GM19025 (cell line): ENCODE results near the gene DSG2.
"Not testable (repeated sequence)": the region's sequence is repeated elsewhere in the genome, so short reads cannot be mapped to it uniquely, and the experiment has no call there.

ENCODE experiments used
- ATAC-seq: cut with Tn5 transposase; IDR thresholded peaks from one replicate; pipeline ENCODE4 v1.9.1; 2021; ENCODE audit warnings: mild to moderate bottlenecking, low read depth, moderate library complexity; ENCODE audit not compliant: unreplicated experiment

DSG2 gene

DNA sequence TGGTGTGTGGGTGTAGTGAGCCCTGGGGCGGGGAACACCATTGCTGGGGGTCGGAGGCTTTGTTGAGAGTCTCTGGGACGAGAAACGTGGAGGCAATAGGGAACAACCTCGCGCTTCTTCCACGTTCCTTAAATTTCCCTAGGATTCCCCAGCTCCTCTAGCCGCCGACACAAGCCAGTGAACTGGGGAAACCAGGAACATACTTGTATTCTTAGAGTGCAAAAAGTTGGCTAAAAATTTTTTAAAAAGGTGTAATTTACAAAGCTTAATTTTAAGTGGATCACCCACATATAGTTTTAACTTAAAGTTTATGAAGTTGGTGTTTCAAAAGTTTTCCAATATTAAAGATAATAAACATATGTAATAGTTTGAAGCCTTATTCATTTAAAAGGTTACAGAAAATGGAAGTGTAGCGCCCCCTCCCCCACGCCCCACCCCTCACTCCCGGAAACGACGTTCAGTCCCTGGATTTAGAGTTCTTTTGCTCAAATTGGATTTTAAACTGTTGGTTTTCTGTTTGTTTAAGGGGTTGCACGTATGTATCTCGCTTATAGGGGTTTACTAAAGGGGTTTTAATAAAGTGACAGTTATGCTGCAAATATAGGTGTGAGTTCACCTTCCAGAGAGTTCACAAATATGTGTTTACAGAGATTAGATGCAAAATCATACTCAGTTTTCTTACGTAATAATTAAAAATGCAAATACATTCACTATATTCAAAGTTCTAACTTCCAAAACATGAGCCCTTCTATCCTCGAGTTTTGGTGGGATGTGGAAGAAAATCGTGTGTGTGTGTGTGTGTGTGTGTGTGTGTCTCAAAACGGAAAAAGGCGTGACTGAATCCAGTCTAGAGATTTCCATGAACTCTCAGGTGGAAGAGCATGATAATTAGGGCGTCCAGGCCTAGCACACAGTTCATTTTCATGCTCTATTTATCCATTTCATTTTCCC lies 872 bp downstream of the DSG2 start:
- ATAC-seq: no peak

DNA sequence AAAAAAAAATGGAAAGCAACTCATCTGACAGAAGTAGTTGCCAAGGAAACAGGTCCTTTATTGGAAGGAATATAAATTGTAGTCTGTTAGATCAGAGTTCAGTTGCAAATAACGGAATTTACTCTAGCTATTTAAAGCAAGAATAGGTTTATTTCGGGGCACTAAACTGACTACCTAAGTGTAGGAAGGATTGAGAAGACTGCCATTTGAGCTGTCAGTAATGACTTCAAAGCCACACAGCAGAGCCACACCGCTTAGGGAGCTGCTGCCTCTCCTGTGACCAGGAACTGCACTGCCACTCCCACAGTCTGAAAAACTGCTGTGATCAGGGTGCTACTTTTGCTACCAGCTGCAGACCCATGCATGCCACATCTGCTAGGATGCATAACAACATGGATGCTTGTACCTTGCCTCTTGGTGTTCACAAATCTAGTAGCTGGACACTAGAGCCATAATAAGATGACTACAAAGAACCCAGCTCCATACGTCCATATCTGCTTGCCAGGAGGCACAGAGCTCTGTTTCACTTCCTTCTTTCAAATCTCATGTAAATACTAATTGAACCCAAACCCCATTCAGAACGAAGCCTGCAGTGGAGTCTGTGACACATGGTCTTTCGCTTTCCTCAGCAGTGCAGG lies 2.2 kb downstream of the DSG2 start:
- peak; percentile 81 for ATAC-seq

DNA sequence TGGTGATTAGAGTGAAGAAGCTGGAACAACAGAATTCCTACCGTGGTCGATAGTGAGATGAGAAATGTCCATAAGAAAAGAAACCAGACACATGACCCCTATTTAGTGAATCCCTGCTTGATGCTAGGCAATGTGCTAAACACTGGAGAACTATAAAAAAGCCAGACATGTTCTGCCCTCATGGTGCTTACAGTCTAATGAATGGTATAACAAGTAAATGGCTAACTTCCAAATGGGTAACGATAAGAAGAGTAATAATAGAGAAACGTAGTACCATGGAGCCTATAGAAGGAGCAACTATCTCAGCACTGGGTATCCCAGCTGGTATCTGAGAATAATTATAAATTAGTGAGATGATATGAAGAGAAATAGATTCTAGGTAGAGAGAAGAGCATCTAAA lies 5.0 kb downstream of the DSG2 start:
- no peak for ATAC-seq

DNA sequence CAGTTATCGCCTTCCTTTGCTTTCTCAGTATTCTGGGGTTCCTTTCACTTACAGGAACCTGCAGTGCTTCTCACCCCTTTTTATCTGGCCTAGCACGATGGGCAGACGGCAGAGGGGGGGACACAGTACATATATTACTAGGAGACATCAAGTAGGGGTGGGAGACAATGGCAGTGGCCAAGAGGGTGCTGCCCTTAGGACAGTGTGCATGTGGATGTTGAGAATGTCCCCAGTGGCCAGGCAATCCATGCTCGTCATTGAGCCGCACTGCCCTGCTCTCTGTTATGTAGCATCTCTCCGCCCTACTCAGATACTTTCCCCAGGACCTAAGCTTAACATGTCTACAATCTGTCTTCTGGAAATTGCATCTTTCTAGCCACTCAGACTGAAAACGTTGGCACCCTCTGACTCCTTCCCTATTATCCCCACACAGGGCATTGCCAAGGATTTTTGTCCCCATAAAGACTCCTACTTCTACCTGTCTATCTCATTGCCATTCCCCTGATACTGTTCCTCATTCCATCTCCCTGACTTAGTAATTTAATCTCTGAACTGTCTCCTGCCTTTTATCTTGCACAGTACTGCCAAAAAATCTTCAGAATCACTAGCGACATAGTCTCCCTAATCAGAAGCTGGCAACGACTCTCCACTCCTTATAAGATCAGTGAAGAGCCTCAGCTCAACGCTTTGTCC lies 6.6 kb downstream of the DSG2 start:
- ATAC-seq: no peak

DNA sequence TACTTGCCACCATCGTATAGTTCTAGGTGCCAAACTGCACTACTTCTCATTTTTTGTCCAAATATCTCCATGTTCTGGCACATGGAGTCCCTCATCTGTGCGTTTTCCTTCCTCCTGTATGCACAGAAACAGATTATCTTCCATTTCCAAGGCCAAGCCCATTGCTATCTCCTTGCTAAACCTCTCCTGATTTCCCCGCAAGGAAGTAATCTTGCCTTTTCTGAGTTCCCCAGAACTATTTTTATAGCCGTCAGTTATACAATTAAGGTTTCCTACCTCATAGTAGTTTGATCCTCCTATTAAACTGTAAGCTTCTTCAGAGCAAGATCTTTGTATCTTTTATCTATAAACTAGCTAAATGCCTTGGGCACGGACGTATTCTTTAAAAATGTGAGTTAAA lies 7.2 kb downstream of the DSG2 start:
- ATAC-seq: no peak

DNA sequence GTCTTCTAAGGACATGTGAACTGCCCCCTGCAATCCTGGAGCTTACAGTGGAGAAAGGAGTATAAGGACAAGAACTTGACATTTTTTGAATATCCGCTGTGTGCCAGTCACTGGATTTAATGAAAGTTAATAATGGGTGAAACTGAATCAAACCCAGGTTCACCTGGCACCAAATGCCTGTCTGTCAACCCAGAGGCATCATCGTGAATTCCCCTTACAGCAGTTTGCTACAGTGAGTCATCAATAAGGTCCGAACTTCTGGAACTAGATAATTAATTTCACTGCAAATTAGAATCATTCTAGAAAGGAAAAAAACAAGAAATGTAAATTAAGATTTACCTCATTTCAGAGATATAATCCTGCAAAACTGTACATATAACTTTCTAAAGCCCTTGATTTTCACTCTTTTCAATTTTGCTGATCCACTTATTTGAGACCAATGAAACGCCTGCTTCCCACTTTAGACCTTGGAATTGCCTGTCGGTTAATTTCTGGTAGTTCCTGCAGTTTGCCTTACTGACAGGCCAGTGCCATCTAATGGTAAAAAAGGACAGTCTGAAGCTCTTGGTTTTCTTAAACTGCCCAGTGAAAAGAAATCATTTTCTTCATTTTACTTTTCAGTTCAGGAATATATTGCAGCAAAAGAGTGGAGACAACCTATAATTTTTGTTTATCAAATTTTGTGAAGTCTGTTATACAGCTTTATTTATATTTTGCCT lies 8.2 kb downstream of the DSG2 start:
- ATAC-seq: no peak

DNA sequence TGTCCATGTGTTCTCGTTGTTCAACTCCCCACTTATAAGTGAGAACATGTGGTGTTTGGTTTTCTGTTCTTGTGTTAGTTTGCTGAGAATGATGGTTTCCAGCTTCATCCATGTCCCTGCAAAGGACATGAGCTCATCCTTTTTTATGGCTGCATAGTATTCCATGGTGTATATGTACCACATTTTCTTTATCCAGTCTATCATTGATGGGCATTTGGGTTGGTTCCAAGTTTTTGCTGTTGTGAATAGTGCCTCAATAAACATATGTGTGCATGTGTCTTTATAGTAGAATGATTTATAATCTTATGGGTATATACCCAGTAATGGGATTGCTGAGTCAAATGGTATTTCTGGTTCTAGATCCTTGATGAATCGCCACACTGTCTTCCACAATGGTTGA lies 9.1 kb downstream of the DSG2 start:
- ATAC-seq: not testable (repeated sequence)

DNA sequence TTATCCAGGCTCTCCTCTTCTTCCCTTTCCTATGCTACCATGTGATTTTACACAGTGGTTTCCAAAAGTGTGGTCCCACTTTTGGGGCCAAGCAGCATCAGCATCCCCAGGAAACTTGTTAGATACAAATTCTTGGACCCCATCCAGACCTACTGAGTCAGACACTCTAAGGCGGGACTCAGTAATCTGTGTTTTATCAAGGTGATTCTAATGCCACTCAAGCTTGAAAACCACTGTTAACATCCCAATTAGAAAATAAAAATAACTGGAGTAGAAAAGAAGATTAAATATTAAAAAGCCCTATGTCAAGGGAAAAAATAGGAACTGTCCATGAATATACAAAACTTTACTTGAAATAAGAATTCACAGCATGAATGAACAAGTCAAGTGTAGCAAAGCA lies 10.8 kb downstream of the DSG2 start:
- no peak for ATAC-seq

DNA sequence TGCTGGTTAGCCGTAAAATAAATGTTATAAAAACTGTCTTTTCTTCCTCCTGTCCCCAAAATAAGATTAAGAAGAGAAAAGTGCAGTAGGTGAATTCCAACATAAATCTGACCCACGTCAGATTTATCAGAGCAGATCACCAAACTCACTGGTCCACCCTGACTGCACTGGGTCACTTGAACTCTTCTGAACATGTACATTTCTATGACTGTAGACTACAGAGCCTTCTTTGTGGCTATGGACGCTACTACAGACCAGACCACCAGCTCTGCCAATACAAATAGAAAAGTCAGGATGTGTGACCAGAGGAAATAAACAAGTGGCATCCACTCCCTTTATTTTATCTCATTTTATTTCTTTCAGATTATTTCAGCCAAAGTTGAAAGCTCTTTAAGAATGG lies 11.6 kb downstream of the DSG2 start:
- ATAC-seq: no peak

DNA sequence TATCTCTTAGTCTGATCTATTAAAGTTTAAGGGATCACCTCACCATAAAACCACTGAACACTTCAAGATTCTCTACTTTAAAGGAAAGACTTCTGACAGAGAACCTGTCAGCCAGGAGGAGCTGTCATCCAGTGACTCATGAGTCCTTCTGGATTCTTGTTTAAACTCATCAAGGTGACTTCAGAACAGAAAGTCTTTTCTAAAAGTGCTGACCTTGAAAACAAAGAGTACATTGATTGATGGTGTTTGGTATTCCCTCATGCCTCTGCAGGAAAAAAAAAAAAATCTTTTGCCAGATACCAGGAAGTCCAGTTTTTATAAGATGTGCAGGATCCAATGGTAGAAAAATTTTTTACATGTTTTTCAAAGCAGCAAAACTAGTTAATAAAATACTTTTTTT lies 12.3 kb downstream of the DSG2 start:
- ATAC-seq: no peak

DNA sequence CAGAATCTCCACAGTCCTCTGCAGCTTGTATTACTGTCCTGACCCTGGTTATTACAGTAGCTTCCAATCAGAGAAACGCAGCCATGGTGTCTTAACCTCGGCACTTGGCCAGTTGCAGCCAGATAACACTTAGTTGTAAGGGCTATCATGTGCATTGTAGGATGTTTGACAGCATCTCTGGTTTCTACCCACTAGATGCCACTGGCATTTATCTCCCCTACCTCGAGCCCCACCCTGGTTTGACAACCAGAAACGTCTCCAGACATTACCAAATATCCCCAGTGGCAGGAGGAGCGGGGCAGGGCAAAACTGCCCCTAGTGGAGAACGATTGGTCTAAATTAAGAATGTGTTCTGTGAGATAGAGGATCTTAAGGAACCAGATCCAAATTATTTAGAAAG lies 13.1 kb downstream of the DSG2 start:
- ATAC-seq: no peak

DNA sequence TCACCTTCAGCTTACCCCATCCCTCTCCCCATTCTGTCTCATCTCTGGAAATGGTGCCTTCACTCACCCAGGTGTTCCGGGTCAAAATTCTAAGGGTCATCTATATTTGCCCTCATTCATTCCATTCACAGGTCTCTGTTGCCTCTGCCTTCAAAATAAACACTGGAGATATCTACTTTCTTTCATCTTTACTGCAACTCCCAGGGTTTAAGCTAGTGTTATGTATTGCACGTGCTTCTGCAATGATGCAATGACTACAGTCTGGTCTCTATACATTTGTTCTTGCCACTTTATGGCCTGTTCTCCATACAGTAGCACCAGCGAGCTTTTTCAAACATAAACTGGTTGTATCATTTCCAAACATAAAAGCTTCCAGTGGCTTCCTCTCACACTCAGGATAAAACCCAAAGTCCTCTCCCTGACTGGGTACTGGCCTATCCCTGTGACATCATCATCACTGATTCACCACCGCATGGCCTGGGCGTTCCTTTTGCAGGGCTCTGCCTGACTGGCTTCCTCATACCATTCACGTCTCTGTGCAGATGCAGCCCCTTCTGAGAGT lies 14.3 kb downstream of the DSG2 start:
- no peak for ATAC-seq

DNA sequence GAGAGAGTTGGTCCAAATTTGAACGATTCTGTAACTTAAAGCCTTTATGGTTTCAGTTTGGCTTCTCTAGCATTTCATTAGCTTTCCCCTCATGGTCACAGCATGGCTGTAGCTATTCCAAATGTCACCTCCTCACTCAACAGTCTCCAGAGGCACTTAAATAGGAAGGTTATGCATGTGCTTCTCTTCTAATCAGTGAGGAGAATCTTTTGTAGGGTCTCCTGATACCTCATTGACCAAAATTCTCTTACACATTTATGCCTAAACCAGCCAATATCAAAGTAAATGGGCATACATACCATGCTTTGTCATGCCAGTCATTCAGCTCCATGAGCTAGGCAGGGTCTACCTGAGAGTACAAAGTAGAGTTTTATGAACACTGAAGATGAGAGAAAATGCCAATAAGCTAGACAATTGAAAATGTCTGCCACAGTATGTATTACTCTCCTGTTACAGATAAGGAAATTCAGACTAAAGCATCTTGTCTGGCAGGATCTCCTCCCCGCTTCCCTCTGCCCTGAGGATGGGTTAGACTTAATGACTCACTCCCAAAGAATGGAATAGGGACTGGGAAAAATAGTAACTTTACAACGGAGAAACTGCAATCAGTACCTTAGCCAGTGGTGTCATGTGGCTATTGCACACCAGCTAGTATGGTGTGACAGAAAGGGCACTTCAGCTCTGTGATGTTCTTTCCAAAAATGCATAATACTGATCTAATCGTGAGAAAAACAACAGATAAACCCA lies 15.4 kb downstream of the DSG2 start:
- no peak for ATAC-seq

DNA sequence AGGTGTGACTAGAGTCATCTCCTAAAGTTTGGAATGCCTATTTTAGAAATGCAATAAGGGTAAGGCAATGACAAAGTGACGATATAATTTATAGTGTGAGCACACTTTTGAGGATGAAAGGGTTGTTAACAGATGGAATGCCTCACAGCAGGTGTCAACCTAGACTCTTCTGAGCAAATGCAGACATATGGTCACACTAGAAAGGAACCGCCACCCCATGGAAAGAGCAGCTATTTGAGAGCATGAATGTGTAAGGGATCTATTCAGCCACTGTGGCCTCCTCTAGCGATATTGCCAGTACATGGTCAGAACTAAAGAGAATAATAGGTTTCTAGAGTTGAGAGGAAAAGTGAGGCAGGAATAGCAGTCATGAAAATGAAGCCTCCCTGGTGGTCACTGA lies 18.5 kb downstream of the DSG2 start:
- no peak for ATAC-seq

DNA sequence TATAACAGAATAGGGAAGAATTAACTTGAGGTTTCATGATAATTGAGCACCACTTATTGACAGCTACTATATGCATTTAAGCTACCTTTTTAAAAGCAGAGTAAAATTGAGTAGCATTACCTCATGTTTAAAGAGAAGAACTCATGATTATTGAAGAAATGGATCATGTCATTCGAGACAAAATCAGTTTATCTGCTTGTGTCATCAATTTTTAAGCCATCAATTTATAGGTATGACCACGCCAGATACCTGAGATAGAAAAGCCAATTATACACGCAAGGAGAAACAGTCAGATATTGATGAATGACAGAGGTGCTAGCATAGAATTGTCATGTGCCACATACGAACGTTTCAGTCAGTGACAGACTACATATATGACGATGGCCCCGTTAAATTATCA lies 28.4 kb downstream of the DSG2 start:
- no peak for ATAC-seq

DNA sequence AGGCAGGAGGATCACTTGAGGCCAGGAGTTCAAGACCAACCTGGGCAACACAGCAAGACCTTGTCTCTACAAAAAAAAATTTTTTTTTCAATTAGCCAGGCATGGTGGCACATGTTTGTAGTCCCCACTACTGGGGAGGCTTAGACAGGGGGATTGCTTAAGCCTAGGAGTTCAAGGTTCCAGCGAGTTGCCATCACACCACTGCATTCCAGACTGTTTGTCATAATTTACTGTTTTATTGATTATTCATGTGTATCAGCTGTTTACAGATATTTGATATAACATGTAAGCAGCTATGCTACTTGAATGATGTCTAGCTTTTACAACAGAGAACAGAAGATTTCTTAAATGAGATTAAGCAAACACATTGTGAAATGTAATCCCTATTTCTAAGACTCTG lies 35.3 kb downstream of the DSG2 start:
- no peak for ATAC-seq

DNA sequence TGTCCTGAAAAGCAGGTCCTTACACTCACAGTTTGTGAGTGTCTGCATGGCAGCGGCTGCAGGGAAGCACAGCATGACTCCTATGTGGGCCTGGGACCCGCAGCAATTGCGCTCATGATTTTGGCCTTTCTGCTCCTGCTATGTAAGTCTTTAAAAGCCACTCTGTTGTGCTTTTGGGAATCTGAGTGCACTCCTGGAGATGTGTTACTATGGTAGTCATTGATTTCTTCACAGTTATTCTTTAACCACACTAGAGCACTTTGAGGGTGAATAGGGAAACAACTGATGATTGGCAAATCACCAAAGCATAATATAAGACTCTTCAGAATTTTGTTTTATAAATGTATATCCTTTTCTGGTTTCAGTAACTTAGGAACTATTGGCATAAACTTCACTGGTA lies 40.9 kb downstream of the DSG2 start:
- no peak for ATAC-seq

DNA sequence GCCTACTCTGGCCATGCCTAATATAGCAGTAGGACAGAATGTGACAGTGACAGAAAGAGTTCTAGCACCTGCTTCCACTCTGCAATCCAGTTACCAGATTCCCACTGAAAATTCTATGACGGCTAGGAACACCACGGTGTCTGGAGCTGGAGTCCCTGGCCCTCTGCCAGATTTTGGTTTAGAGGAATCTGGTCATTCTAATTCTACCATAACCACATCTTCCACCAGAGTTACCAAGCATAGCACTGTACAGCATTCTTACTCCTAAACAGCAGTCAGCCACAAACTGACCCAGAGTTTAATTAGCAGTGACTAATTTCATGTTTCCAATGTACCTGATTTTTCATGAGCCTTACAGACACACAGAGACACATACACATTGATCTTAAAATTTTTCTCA lies 48.5 kb downstream of the DSG2 start:
- no peak for ATAC-seq

DNA sequence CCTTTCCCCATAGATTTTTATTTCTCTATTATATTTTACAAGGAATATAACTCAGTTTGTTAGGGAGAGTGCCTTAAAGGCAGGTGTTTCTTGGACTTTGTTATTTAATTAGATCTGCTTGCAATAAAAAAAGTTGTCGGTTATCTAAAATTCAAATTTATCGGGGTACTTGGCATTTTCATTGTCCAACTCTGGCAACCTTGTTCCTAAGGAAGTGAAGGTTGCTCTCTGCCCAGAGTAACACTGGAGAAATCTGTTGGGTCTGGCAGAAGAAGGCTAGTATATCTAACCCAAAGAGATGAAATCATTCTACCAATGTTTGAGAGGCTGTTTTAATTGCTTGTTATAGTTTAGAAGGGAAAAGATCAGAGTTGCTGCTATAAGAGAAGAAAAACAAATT lies 50.9 kb downstream of the DSG2 start:
- ATAC-seq: no peak

DNA sequence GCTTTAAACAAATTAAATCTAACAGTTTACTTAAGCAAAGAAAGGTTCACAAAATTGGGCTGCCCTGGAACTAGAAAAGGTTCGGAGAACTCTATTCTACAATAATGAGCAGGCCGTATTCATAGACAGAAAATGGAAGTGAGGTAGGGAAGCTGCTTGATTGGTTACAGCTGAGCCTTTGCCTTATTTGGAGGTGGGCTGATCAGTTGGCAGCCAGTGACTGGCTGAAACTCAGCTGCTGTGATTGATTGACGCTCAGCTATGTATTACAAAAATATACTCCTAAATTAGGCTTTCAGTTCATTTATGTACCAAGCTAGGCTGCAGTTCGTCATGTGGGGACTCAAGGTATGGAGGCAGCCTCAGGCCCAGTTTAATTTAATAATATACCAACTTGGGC lies 51.4 kb downstream of the DSG2 start:
- no peak for ATAC-seq
